D341Med (cell line): ENCODE data around the gene MMADHC.
"Not testable (repeated sequence)": the region's sequence is repeated elsewhere in the genome, so short reads cannot be mapped to it uniquely, and the experiment has no call there.

Source experiments
- DNase-seq: peaks from one replicate; pipeline ENCODE4 v3.0.0; 2012; ENCODE audit warnings: low spot score

MMADHC gene

DNA sequence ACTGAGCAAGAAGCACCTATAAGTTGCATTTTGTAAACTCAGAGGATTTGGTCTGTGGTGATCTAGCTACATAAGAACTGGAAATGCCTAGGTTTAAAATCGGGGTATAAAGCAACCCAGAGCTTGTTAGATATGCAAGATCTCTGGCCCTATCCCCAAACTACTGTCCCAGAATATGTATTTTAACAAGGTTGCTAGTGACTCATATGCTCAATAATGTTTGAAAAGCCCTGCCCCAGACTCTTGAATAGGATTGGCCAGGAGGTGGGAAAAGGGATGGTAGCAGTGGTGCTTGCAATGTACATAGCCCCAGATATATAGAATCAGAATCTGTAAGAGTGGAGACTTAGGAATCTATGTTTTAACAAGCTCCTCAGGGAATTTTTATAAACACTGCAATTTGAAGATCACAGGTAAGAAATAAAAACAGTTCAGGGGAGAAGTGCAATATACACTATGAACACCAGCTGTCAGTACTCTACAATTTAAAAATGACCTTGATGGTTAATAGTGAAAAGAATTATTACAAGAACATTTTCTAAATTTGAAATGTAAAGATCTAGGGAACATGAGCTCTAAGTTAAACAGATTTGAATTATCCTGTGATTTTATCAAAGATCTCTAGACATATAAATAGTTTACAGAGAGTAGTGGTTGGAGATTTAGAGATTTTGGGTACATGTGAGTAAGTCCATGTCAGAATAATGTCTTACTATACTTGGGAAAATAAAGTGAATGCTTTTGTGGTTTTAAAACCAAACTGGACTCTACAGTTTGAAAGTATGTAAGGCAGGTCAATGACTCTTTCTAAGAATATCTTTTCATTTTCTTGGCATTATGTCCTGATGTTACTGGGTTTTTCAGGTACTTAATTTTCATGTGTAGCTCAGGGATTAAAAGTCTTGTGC is 7.7 kb upstream of the MMADHC start:
- no peak for DNase-seq

DNA sequence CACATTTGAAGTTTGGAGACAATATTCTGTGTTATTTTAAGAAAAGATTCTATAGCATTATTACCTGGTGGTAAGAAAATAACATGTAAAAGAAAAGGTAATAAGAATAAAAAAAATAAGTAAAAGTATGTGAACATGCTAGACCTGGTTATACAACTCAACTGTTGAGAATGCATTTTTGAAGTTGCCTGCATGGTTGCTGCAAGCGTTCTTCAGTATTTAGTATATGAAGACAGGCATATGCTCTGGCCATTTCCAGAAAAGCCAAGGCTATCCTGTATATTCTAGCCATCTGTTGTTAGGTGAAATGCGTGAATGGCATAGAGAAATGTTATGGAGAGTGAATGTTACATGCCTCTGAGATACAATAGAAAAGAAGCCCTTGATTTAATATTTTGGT is 6.8 kb upstream of the MMADHC start:
- DNase-seq = no peak

DNA sequence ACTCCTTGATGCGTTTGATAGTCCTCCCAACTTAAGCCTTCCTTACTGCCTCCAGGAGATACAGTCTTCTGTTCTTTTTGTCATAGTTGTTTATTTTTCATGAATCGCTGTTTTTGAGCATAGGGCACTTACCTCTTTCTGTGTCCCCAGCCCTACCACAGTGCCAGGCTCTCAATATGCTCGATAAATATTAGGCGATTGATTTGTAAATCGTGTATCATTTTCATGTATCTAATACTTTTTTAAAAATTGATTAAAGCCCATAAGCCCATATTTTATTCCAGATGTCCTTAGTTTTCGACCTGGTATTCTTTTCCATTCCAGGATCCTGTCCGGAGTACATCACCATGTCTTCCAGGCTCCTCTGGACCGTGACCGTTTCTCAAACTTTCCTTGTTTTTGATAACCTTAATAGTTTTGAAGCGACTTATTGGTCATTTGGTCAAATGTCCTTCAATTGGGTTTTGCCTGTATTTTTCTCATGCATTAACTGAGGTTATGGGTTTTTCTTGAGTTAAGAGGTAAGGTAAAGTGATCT is 444 bp upstream of the MMADHC start:
- no peak for DNase-seq

DNA sequence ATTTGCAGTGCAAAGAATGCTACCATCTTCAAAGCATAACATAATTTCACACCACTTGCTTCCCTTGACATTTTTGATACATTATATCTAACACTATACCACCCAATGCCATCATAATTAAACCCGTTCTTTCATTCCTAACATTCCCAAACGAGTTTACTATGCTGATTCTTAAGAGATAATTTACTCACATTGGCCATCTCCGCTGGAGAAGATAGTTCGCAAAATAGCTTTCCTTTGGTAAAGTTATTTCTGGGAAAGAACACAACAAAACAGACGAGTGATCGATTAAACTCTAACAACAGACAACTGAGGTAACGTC is 716 bp downstream of the MMADHC start:
- DNase-seq = no peak

DNA sequence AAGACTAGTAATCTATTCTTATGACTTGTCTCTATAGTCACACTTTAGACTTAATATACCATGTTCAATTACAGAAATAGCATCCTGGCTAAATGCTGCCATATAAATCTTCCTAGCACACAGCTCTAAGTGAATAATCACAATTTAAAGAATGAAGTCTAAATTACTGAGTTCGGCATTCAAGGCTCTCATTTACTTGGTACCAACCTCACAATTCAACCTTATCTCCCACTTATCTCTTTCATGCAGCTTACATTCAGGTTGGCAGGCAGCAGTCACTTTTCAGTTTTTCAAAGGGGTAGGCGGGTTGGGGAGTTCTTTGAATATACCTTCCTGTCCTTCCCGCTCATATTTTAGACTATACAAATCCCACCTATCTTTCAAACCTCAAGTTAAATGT is 1.5 kb downstream of the MMADHC start:
- no peak for DNase-seq

DNA sequence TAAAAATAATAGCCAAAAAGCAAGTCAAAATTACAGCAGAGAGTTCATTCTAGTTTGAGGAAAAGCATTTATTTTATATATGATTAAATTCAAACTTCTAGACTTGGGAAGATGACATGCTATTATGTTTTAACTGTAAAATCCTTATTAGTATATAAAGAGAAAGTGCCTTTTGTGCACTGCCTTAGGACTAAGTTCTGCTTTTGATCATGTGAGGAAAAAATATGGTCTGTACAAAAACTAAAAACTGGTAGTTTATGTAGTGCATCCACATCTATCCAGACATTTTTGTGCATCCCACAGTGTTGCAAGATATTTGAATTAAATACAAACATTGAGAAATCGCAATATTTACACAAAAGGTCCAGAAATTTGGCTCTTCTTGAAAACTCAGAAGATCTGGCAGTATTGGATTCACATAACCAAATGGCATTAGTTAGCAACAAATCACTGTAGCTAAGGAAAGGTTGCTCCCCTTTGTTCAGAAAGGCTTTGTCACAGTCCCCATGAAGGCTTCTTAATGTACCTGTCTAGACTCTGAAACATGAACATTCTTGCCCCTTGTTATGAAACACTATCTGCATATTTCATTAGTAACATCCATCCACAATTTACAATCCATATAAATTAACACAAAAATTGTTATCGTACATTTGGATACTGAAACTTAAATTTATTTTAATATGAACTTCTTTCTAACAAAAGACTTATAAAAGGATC is 2.2 kb downstream of the MMADHC start:
- no peak for DNase-seq

GRCh38 chr2:149579972-149580882 is 7.3 kb downstream of the MMADHC start:
- no peak for DNase-seq

DNA sequence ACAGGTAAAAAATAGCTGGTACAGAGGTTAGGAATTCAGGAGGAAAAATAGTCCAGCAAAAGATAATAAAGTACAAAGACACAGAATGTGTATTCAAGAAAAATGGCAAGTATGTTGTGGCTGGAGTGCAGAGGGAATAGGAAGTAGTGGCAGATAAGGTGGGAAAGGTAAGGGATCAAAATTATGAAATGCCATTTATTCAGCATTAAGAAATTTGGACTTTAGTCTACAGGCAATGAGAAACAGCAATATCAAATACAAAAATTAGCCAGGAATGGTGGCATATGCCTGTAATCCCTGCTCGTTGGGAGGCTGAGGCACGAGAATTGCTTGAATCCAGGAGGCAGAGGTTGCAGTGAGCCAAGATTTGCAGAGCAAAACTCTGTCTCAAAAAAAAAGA is 10.3 kb downstream of the MMADHC start:
- no peak for DNase-seq

DNA sequence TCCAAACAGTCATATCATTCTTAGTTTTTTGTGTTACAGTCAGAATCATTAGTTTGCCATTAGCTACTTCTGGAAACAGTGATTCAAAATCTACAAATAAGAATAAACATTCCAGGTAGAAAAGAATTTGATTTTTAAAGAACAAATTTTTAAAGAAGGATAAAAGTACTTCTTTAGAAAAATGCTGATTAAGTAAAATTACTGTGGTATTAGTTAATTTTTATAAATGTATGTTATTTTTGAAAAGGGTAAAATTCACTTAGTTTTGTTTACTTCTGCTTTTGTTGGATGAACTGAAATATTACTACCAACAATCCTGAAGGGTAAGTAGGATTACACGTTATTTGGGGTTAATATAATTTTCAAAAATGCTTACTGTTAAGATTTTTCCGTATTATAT is 11.8 kb downstream of the MMADHC start:
- DNase-seq = no peak

DNA sequence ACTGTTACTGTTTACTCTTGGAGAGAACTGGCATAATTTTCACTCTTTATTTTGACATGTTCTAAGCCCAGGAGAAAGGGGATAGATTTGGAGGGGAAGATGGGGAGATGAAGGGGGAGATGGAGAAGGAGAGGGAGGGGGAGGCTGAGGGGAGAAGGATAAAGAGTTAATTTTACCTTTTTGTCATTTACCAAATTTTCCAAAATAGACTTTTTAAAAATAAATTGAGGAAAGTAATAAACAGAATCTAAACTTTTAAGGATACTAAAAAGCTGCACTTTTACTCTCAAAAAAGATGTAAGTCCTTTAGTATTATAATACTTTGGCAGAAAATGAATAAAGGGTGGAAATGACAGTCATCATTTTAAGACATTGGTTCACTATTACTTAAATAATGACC is 12.3 kb downstream of the MMADHC start:
- DNase-seq = no peak

DNA sequence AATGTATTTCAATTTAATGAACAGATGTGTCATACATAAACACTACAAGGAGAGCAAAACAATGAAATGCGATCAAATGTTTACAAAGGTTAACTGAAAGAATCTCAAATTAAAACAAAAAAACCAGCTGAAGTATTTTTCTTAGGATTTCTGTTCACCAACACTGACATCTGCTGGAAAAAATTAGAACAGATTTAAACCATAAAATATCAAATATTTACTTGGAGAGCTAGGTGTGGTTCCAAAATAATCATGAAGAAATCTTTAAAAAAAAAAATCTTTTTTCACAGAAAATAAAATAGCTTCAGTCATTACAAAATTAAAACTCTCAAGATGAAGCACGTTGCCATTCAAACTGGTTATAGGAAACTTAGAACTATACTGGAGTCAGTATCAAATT is 13.8 kb downstream of the MMADHC start:
- no peak for DNase-seq

- no peak for DNase-seq
These were observed 15.2 kb downstream of the MMADHC start for GRCh38 chr2:149572102-149572953.

GRCh38 chr2:149568138-149568537 is 19.4 kb downstream of the MMADHC start:
- DNase-seq = no peak

DNA sequence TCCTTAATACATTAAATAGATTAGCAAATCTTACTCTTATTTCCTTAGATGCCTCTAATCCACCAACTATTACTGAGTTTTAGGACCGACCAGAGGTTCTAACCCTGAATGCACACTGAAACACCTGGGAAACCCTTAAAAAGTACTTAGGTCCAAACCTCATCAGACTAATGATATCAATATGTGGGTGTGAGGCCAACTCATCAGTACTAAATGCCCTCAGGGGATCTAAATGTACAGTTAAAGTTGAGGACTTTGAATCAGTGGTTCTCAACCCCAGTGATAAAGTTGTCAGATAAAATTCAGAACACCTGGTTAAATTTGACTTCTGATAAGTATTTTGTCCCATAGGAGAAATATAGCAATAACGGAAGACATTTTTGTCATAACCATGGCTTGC is 20.9 kb downstream of the MMADHC start:
- DNase-seq = no peak

GRCh38 chr2:149565625-149566024 is 21.9 kb downstream of the MMADHC start:
- DNase-seq = not testable (repeated sequence)

- no peak for DNase-seq
These were observed 22.6 kb downstream of the MMADHC start for GRCh38 chr2:149564983-149565382.

GRCh38 chr2:149564097-149564496 is 23.5 kb downstream of the MMADHC start:
- no peak for DNase-seq

DNA sequence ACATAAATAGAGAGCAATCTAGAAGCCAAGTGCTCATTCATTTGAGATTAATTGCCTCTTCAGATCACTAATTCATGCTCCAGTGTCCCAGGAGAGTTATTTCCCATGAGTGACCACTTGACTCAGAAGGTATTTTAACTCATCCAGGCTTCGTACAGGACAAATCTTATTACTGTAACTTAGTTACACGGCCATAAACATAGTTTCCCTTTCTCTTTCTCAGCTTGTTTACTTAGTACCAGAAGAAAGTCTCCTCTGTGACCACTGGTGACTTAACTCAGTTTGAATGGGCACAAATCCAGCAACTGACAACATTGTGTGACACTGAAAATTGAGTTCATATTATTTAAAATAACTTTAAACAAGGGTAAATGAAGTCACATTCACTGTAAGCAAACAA is 25.3 kb downstream of the MMADHC start:
- no peak for DNase-seq

DNA sequence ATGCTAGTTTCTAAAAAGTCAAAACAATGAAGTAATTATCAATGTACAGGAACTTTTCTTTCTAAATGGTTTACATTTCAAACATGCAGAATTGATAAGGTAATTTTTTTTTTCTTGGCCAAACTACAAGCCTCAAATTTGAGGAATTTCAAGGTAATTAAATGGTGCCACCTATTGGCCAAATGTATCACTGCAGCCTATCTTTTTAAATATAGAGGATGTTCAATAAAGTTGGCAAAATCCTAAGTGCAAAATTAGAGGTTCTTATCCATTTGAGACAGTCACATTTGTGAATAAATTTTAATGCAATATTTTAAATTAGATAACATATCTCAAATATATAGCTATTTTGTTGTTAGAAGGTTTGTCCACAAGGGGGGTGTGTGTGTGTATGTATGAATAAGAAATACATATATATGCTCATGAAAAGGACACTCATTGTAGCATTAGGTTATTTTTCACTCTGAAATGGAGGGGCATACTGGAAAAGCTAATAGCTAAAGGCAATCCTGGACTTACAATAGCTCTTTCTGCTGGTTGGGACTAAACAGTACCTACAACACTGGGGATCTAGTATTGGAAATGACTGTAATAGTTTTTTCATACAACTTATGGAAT is 26.2 kb downstream of the MMADHC start:
- no peak for DNase-seq

GRCh38 chr2:149559341-149560068 is 28.1 kb downstream of the MMADHC start:
- DNase-seq = no peak
